AG04449 (cell line): ENCODE data around the gene HIP1R.

Experiments
- CTCF ChIA-PET: fragments of 350-600 bp; formaldehyde crosslinking; extraction: SDS; loops from one replicate; lab custom pipeline; 2021; ENCODE audit warnings: antibody characterized with exemption; lab: Yijun Ruan, JAX
- POLR2A ChIA-PET: fragments of 400-600, 350-600 bp; formaldehyde crosslinking; extraction: SDS; loops from one replicate; lab custom pipeline; 2020; ENCODE audit warnings: antibody characterized with exemption, inconsistent platforms; lab: Yijun Ruan, JAX
- DNase-seq: peaks from one replicate; pipeline ENCODE4 v3.0.0-alpha.2; 2010; ENCODE audit warnings: low read depth, low spot score
- H3K4me3 ChIP-seq: 2 replicates; pipeline ENCODE4 v1.5.1; 2011; ENCODE audit warnings: low read depth, mild to moderate bottlenecking, control low read depth, low read length
- TF ChIP-seq, protein P1 (sequence below): IDR thresholded peaks from one replicate; pipeline ENCODE4 v1.5.1; 2011; ENCODE audit warnings: mild to moderate bottlenecking, moderate library complexity, low read length, control low read depth, inconsistent platforms; ENCODE audit not compliant: insufficient read depth; ENCODE audit errors: missing control alignments

Gene HIP1R

GRCh38 chr12:122861587-122861970 lies 26.3 kb downstream of the HIP1R start:
- CTCF ChIA-PET = interaction anchor here (0.7 to 18.4 kb wide), 18 partner anchors 8 to 376 kb away, joined by 3 to 449 read pairs (median 16); partner anchors contain the start of gene ABCB9
- POLR2A ChIA-PET = interaction anchor here (1.2 kb wide), 1 partner anchor 85 kb away, joined by 8 read pairs; no protein-coding TSS in a partner anchor

GRCh38 chr12:122862110-122862634 lies 26.9 kb downstream of the HIP1R start:
- DNase-seq = no peak
- ChIA-PET CTCF (interaction anchor here (0.7 to 18.4 kb wide), 14 partner anchors 9 to 376 kb away, joined by 4 to 449 read pairs (median 18); partner anchors contain the start of gene ABCB9), POLR2A (no interaction called here)
- TF ChIP-seq, protein P1, sequence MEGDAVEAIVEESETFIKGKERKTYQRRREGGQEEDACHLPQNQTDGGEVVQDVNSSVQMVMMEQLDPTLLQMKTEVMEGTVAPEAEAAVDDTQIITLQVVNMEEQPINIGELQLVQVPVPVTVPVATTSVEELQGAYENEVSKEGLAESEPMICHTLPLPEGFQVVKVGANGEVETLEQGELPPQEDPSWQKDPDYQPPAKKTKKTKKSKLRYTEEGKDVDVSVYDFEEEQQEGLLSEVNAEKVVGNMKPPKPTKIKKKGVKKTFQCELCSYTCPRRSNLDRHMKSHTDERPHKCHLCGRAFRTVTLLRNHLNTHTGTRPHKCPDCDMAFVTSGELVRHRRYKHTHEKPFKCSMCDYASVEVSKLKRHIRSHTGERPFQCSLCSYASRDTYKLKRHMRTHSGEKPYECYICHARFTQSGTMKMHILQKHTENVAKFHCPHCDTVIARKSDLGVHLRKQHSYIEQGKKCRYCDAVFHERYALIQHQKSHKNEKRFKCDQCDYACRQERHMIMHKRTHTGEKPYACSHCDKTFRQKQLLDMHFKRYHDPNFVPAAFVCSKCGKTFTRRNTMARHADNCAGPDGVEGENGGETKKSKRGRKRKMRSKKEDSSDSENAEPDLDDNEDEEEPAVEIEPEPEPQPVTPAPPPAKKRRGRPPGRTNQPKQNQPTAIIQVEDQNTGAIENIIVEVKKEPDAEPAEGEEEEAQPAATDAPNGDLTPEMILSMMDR = no peak
- H3K4me3 ChIP-seq = no peak overlapping the region

More at GRCh38 chr12:122861587-122861970, 26.3 kb downstream of the HIP1R start:
- TF ChIP-seq, protein P1 = no peak
- no peak for DNase-seq
- no peak overlapping the region for H3K4me3 ChIP-seq

DNA sequence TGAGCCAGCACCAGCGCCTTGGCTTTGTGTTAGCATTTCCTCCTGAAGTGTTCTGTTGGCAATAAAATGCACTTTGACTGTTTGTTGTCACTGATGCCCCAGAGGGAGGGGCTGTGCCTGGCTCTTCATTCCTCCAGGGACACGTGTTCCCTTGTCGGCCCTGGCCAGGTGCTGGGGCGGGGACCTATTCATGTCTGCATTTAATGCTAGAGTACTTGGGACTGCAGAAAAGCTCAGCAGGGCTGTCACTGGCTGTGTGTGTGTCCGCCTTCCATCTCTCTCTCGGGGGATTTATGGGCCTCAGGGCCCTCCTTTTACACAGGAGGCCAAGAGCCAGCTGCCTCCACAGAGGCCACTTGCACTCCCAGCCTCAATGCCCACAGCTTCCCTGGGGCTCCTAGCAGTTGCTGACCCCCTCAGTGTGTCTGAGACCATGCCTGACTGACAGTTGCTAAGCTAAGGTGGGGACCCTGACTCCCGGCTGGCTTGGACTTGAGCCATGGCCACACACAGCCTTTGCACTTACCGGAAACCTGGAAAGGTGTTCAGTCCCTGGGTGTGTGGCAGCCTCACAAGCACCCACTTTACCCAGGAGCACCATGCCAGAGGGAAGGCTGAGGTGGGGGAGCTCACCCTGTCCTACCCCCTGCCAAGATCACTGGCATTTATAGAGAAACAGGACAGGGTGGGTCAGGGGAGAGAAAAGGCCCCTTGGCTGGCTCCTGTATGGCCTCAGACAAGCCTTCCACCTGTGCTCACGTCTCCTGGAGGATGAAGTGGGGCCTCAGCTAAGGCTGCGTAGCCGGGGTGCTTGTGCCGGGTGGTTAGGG lies 27.8 kb downstream of the HIP1R start:
- TF ChIP-seq, protein P1 = no peak
- ChIA-PET POLR2A (interaction anchor here (0.9 kb wide), 1 partner anchor 89 kb away, joined by 3 read pairs; no protein-coding TSS in a partner anchor), CTCF (interaction anchor here (1.3 to 18.4 kb wide), 7 partner anchors 8 to 88 kb away, joined by 3 to 449 read pairs (median 15); no protein-coding TSS in a partner anchor)
- H3K4me3 ChIP-seq = no peak overlapping the region
- DNase-seq = no peak

DNA sequence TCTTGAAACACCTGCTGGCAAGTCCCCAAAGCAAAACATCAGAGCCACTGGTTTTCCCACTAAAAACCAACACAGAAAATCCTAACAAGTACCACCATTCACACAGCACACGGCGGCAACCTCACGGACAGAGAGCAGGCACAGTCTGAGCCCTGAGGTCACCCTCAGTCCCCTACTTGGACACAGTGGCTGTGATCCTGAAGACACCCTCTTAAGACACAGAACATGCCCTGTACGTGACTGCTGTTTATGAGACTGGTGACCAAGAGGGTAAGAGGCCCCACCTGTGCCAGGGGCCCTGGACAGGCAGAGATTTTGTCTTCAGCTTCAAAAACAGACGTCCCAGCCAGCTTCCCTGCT lies 29.6 kb downstream of the HIP1R start:
- DNase-seq = no peak
- TF ChIP-seq, protein P1 = no peak
- POLR2A ChIA-PET = no interaction called here
- no peak overlapping the region for H3K4me3 ChIP-seq
- CTCF ChIA-PET = interaction anchor here (0.8 to 18.4 kb wide), 9 partner anchors 9 to 227 kb away, joined by 3 to 449 read pairs (median 3); no protein-coding TSS in a partner anchor

DNA sequence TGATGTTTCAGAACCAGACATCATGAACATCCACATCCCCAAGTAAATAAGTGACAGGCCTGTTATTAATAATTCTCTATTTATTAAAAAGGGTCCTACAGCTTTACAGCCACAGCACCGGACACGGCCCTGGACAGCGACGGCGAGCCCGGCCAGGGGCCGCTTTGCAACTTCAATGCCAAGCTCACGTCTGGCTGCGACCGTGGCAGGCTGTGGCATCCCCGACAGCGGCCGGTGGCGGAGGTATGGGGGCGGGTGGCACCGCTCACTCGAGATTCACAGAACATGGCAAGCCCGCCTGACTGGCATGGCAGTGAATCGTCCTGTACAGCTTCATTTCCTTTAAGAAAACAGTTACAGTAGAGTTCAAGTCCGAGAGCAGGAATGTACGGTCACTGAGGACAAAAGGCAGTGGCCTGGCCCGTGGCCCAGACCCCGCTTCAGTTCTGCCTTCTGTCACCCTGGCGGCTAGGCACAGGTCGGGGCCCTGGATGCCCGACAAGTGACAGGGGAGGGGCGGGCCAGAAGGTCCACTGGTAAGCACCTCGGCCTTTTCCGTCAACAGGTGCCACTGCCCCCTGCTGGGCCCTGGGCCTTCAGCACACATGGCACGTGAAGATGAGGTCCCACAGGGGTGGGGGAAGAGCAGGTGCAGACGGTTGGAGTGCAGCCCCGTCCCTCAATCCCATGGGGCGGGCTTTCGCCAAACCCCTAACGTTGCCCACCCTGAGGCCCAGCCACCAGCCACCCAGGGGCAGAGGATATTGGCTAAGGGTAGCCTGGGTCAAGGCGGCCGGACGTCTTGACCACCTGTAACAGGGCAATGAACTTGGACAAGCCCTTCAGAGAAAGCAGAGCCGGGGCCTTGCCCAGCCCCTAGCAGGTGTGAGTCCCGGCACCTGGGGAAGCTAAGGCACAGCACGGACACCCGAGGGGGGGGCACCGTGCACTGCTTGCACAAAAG lies 30.3 kb downstream of the HIP1R start:
- POLR2A ChIA-PET = no interaction called here
- TF ChIP-seq, protein P1 = peak; percentile 45
- H3K4me3 ChIP-seq = no peak overlapping the region
- no peak for DNase-seq
- CTCF ChIA-PET = interaction anchor here (0.8 to 18.4 kb wide), 9 partner anchors 9 to 227 kb away, joined by 3 to 449 read pairs (median 3); no protein-coding TSS in a partner anchor
